ENCODE data around the gene EDN2.

The EDN2 gene

DNA sequence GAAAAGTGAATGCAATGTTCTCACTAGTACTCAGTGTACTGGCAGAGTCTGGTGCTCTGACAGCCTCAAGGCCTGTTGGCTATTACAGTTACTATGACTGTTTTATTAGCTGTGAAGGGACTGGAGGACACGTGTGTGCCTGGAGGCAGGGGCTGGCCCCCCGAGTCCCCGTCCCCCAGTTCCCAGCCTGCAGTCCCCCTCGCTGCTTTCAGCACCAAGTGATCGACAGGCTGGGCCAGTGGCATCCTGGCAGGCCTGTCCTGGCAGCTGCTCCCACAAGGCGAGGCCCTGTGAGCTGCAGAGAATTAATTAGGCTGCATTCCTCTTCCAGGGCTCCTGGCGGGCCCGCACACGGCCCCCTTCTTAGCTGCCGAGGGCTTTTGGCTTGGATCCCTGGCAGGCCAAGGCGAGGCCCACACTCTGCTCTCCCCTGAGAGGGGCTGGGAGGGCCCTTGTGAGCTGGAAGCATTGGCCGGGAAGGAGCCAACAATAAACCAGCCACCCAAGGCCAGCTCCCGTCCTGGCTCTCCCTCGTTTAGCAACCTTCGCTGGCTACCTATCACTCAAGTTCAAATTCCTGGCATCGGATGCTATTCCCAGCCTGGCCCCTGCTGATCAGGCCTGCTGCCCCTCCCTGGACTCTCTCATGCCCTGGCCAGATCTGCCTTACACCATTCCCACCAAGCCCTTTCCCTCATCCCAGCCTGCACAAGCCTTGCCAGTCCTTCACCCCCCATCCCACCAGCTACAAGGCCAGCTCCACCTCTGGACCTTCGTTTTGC is 9.8 kb downstream of the EDN2 start:
- 75 to 83% methylated on average over 15 of the region's 17 CpGs for WGBS, 2 experiments (ENCODE audit: insufficient coverage in 2 of 2)
- Histone ChIP-seq H3K4me3 (ENCODE audit: extremely low read depth, insufficient read depth, low read length, poor library complexity, severe bottlenecking) (no peak overlapping the region), H3K27ac (ENCODE audit: low read depth, low read length, severe bottlenecking) (no peak overlapping the region), H3K9me3 (ENCODE audit: control insufficient read depth, low read length) (no peaks in the 10 kb centered on the region), H3K4me1 (ENCODE audit: control insufficient read depth, insufficient read depth, low read length, poor library complexity, severe bottlenecking) (peaks cover 36% of the 10 kb centered on the region), H3K36me3 (ENCODE audit: control insufficient read depth, insufficient read depth, low read length) (no peaks in the 10 kb centered on the region)

DNA sequence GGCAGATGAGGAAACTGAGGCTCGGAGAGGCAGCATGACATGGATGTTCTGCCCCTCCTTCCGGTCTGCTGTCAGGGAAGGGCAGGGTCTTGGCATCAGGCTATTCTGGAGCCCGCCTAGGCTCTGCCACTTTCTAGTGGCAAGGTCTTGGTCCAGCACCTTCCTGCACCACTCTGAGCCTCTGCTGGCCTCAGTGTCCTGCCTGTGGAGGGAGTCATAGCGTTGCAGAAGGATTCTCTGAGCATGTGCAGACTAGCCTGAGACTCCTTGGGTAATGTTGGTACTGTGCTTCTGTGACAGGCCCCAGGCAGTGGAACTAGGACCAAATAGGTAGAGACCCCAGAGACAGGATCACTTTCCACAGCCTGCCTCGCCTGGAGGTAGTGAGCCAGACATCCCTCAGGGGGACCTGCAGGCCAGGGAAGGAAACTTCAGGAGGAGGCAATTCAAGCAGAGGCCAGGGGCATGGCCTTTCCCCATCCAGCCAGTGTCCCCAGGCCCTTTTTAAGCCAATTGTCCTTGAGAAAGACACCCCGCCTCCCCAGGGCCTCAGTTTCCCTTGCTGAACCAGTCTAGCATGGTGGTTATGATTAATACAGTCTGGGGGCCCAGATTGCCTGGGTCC is 10.6 kb downstream of the EDN2 start:
- H3K4me3 ChIP-seq (ENCODE audit: extremely low read depth, insufficient read depth, low read length, poor library complexity, severe bottlenecking): no peak overlapping the region
- no peak overlapping the region for H3K27ac ChIP-seq (ENCODE audit: low read depth, low read length, severe bottlenecking)
- no peaks in the 10 kb centered on the region for H3K36me3 ChIP-seq (ENCODE audit: control insufficient read depth, insufficient read depth, low read length)
- H3K9me3 ChIP-seq (ENCODE audit: control insufficient read depth, low read length): no peaks in the 10 kb centered on the region
- H3K4me1 ChIP-seq (ENCODE audit: control insufficient read depth, insufficient read depth, low read length, poor library complexity, severe bottlenecking): peaks cover 30% of the 10 kb centered on the region
- 87 to 92% methylated on average over 5 of the region's 6 CpGs for WGBS, 2 experiments (ENCODE audit: insufficient coverage in 2 of 2)

DNA sequence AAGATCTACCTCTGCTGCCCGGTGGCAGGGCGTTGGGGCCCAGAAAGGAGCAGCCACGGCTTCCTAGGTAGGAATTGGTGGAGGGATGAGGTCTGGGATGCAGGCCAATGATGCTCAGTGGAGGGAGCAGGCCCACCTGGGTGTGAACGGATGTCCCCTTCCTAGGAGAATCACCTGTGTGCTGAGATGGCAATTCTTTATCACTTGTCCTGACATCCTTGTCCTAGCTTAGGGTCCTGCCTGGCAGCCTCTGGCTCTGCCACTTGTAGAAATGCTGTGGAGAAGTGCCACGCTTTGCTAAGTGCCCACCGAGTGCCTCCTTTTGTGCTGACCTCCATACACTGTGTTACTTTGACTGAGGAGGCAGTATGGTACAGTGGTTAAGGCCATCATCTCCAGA is 12.8 kb downstream of the EDN2 start:
- H3K4me1 ChIP-seq (ENCODE audit: control insufficient read depth, insufficient read depth, low read length, poor library complexity, severe bottlenecking): peaks cover 23% of the 10 kb centered on the region
- 89 to 94% methylated on average over 3 to 6 of the region's 6 CpGs for WGBS, 2 experiments (ENCODE audit: insufficient coverage in 2 of 2)
- no peak overlapping the region for H3K4me3 ChIP-seq (ENCODE audit: extremely low read depth, insufficient read depth, low read length, poor library complexity, severe bottlenecking)

DNA sequence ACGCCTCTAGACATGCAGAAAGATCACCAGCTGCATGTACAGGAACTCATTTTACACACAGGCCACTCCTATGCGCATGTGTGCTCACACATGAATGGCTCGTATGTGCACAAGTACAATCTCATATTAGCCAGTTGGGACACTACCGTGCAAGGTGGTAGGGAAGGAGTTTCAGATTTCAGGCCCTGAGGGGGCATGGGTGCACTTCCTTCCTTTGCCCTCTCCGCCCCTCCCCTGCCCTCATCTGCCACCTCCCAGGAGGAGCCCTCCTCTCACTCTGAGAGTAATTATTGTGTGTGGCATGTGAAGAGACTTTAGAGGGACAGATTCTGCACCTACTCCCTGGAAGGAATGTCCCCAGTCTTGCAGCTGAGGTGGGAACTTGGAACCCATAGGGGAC is 14.8 kb downstream of the EDN2 start:
- no peak overlapping the region for H3K27ac ChIP-seq (ENCODE audit: low read depth, low read length, severe bottlenecking)
- no peaks in the 10 kb centered on the region for H3K9me3 ChIP-seq (ENCODE audit: control insufficient read depth, low read length)
- H3K4me3 ChIP-seq (ENCODE audit: extremely low read depth, insufficient read depth, low read length, poor library complexity, severe bottlenecking): no peak overlapping the region
- 67 to 100% methylated on average over 1 of the region's 5 CpGs for WGBS, 2 experiments (ENCODE audit: insufficient coverage in 2 of 2)
- H3K4me1 ChIP-seq (ENCODE audit: control insufficient read depth, insufficient read depth, low read length, poor library complexity, severe bottlenecking): peaks cover 4% of the 10 kb centered on the region
- no peaks in the 10 kb centered on the region for H3K36me3 ChIP-seq (ENCODE audit: control insufficient read depth, insufficient read depth, low read length)

More for the DNA sequence above, 12.8 kb downstream of the EDN2 start:
- Histone ChIP-seq H3K27ac (ENCODE audit: low read depth, low read length, severe bottlenecking) (no peak overlapping the region), H3K9me3 (ENCODE audit: control insufficient read depth, low read length) (no peaks in the 10 kb centered on the region), H3K36me3 (ENCODE audit: control insufficient read depth, insufficient read depth, low read length) (no peaks in the 10 kb centered on the region)

DNA sequence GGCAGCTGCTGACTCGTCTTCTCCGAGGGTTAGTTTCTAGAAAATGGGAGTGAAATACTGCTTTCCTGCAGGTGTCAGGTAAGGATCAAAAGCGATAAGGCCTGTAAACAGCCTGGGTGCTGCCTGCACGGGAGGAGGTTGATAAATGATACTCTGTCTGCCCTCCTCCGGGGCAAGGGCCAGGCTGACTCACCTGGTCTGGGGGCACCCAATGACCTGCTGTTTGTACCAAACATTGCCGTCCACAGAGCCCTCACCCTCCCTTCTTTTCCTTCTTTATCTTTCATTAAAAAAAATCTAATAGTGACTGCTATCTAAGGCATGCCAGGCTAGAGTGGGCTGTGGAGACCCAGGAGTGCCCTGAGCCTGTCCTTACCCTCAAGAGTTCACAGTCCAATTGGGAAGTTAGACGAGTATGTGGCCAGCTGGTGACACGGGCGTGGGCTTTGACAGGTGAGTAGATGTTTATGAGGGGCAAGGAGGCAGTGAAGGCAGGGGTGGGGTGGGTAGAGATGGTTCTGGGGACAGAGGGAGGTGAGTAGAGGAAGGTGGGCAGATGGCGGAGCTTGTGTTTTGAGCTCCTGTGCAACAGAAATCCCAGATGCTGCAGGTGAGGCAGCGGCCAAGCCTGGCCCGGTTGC is 16.2 kb downstream of the EDN2 start:
- 90 to 94% methylated on average over 10 to 11 of the region's 12 CpGs for WGBS, 2 experiments (ENCODE audit: insufficient coverage in 2 of 2)
- Histone ChIP-seq H3K4me3 (ENCODE audit: extremely low read depth, insufficient read depth, low read length, poor library complexity, severe bottlenecking) (no peak overlapping the region), H3K4me1 (ENCODE audit: control insufficient read depth, insufficient read depth, low read length, poor library complexity, severe bottlenecking) (no peaks in the 10 kb centered on the region), H3K36me3 (ENCODE audit: control insufficient read depth, insufficient read depth, low read length) (no peaks in the 10 kb centered on the region), H3K9me3 (ENCODE audit: control insufficient read depth, low read length) (no peaks in the 10 kb centered on the region), H3K27ac (ENCODE audit: low read depth, low read length, severe bottlenecking) (no peak overlapping the region)

DNA sequence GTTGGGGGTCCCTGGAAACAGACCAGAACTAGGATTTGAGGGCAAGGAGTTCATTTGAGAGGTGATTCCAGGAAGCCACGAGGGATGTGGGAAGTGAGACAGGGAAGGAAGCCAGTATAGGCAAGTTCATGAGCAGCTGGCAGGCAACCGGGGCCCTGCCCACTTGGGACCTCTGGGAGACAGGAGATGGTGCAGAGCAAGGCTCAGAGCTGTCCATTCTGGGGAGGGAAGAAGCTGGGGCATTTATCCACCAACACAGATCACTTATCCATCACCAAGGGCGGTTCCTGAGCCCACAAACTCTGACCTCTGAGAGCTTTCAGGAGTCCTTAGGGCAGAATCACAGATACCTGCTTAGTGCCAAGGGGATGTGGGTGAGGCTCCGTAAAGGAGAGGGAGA is 16.8 kb downstream of the EDN2 start:
- H3K36me3 ChIP-seq (ENCODE audit: control insufficient read depth, insufficient read depth, low read length): no peaks in the 10 kb centered on the region
- no peaks in the 10 kb centered on the region for H3K9me3 ChIP-seq (ENCODE audit: control insufficient read depth, low read length)
- H3K27ac ChIP-seq (ENCODE audit: low read depth, low read length, severe bottlenecking): no peak overlapping the region
- no peak overlapping the region for H3K4me3 ChIP-seq (ENCODE audit: extremely low read depth, insufficient read depth, low read length, poor library complexity, severe bottlenecking)
- WGBS, 2 experiments (ENCODE audit: insufficient coverage in 2 of 2): 72 to 100% methylated on average over 1 to 4 of the region's 4 CpGs
- no peaks in the 10 kb centered on the region for H3K4me1 ChIP-seq (ENCODE audit: control insufficient read depth, insufficient read depth, low read length, poor library complexity, severe bottlenecking)

DNA sequence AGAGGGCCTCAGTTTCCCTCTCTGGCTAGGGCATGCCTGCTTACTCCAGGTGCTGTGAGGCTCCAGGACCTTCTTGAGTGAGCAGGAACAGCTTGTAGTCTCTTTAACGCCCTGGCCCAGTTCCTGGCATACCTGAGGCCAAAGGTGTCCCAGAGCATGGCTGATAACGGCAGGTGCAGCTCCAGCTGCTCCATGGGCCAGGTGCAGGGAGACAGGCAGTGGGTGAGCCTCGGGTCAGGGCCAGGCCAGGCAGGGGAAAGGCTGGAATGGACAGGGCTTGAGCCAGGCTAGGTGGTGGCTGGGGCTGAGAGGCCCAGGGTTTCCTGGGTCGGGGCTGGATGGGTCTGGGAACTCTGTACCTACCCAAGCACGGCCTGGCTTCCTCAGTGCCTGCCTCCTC is 18.3 kb downstream of the EDN2 start:
- Histone ChIP-seq H3K4me1 (ENCODE audit: control insufficient read depth, insufficient read depth, low read length, poor library complexity, severe bottlenecking) (no peaks in the 10 kb centered on the region), H3K36me3 (ENCODE audit: control insufficient read depth, insufficient read depth, low read length) (no peaks in the 10 kb centered on the region), H3K27ac (ENCODE audit: low read depth, low read length, severe bottlenecking) (no peak overlapping the region), H3K4me3 (ENCODE audit: extremely low read depth, insufficient read depth, low read length, poor library complexity, severe bottlenecking) (no peak overlapping the region), H3K9me3 (ENCODE audit: control insufficient read depth, low read length) (no peaks in the 10 kb centered on the region)
- WGBS, 2 experiments (ENCODE audit: insufficient coverage in 2 of 2): 88 to 90% methylated on average over 4 of the region's 5 CpGs

DNA sequence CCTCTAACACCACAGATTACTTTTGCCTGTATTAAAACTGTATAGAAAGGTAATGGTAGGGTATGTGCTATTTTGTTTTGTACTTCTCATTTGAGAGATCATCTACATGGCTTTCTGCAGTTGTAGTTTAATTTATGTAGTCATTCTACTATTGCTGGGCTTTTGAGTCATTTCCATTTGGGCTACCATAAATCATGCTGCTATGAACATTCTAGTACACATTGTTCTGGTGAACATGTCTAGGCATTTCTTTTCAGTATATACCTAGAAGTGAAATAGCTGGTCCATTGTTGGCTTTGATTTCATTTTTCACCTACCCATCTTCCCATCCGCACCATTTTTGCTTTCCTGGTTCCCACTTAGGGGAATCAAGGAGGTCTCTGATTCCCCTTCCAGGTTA is 18.7 kb downstream of the EDN2 start:
- WGBS, 2 experiments (ENCODE audit: insufficient coverage in 2 of 2): 100% methylated on average over 1 of the region's 1 CpG; no CpG with 5 or more reads in 1 of the 2 experiments

DNA sequence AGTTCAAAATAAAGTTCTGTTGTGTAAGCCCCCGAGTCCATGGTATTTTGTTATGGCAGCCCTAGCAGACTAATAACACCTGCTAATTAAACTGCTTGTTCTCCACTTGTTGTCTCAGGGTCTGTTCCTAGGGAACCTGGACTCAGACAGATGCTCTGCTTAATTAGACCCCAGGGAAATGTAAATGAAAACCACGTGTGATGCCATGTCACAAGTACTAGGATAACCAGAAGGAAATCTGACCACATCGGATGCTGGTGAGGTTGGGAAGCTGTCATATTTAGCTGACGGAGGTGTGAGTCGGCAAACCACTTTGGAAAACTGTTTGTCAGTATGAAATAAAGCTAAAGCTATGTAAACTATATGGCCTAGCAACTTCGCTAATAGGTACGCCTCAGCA is 19.6 kb downstream of the EDN2 start:
- Histone ChIP-seq H3K27ac (ENCODE audit: low read depth, low read length, severe bottlenecking) (no peak overlapping the region), H3K9me3 (ENCODE audit: control insufficient read depth, low read length) (no peaks in the 10 kb centered on the region), H3K4me3 (ENCODE audit: extremely low read depth, insufficient read depth, low read length, poor library complexity, severe bottlenecking) (no peak overlapping the region), H3K4me1 (ENCODE audit: control insufficient read depth, insufficient read depth, low read length, poor library complexity, severe bottlenecking) (no peaks in the 10 kb centered on the region), H3K36me3 (ENCODE audit: control insufficient read depth, insufficient read depth, low read length) (no peaks in the 10 kb centered on the region)
- 88 to 97% methylated on average over 6 to 7 of the region's 7 CpGs for WGBS, 2 experiments (ENCODE audit: insufficient coverage in 2 of 2)

More for the DNA sequence above, 18.7 kb downstream of the EDN2 start:
- Histone ChIP-seq H3K27ac (ENCODE audit: low read depth, low read length, severe bottlenecking) (no peak overlapping the region), H3K36me3 (ENCODE audit: control insufficient read depth, insufficient read depth, low read length) (no peaks in the 10 kb centered on the region), H3K4me1 (ENCODE audit: control insufficient read depth, insufficient read depth, low read length, poor library complexity, severe bottlenecking) (no peaks in the 10 kb centered on the region), H3K4me3 (ENCODE audit: extremely low read depth, insufficient read depth, low read length, poor library complexity, severe bottlenecking) (no peak overlapping the region), H3K9me3 (ENCODE audit: control insufficient read depth, low read length) (no peaks in the 10 kb centered on the region)

DNA sequence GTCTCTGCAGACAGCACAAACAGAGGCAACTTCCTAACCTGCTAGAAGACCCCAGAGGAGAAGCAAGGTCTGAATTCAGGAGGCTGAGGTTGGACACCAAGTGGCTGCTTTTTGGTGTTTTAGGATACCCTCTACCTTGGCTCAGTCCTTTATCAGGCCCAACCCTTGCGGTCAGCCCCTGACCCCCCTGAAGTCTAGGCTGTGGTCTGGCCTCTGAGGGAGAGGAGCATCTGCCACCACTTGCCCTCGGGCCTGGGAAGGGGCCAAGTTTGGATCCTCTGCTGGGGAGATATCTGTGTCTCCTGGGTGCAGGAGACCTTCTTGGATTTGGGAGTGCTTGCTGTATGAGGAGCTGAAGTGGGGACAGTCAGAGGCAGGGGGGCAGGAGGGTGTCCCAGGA is 21.0 kb downstream of the EDN2 start:
- H3K27ac ChIP-seq (ENCODE audit: low read depth, low read length, severe bottlenecking): no peak overlapping the region
- WGBS, 2 experiments (ENCODE audit: insufficient coverage in 2 of 2): 100% methylated on average over 1 of the region's 2 CpGs
- no peaks in the 10 kb centered on the region for H3K36me3 ChIP-seq (ENCODE audit: control insufficient read depth, insufficient read depth, low read length)
- no peak overlapping the region for H3K4me3 ChIP-seq (ENCODE audit: extremely low read depth, insufficient read depth, low read length, poor library complexity, severe bottlenecking)
- H3K4me1 ChIP-seq (ENCODE audit: control insufficient read depth, insufficient read depth, low read length, poor library complexity, severe bottlenecking): no peaks in the 10 kb centered on the region
- no peaks in the 10 kb centered on the region for H3K9me3 ChIP-seq (ENCODE audit: control insufficient read depth, low read length)

DNA sequence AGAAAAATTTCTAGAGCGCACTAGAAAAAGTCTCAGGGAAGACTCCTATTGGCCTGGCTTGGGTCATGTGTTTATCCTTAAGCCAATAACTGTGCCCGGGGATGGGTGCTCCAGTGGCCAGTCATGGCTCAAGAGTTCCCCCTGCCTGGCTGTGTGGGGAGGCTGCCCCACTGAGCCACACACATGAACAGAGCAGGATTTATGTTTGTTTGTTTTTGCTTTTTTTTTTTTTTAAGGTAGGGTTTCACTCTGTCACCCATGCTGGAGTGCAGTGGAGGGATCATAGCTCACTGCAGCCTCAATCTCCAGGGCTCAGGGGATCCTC is 21.8 kb downstream of the EDN2 start:
- H3K27ac ChIP-seq (ENCODE audit: low read depth, low read length, severe bottlenecking): no peak overlapping the region
- H3K36me3 ChIP-seq (ENCODE audit: control insufficient read depth, insufficient read depth, low read length): no peaks in the 10 kb centered on the region
- peaks cover 4% of the 10 kb centered on the region for H3K4me1 ChIP-seq (ENCODE audit: control insufficient read depth, insufficient read depth, low read length, poor library complexity, severe bottlenecking)
- H3K9me3 ChIP-seq (ENCODE audit: control insufficient read depth, low read length): no peaks in the 10 kb centered on the region
- H3K4me3 ChIP-seq (ENCODE audit: extremely low read depth, insufficient read depth, low read length, poor library complexity, severe bottlenecking): no peak overlapping the region
- 100% methylated on average over 2 of the region's 2 CpGs for WGBS, 2 experiments (ENCODE audit: insufficient coverage in 2 of 2)

All from mesodermal cell (in vitro differentiated cells).